HepG2 (cell line): ENCODE results near the gene SORL1-AS1.

Source experiments
- EZH2 ChIP-seq: conservative IDR thresholded peaks from 2 replicates; pipeline ENCODE4 v1.6.1; 2012; ENCODE audit warnings: mild to moderate bottlenecking, low read depth, low read length, moderate library complexity
- HOXA5 ChIP-seq: sonication (generic); formaldehyde crosslinking; IDR thresholded peaks from 2 replicates; pipeline ENCODE4 v1.4.0; 2020; ENCODE audit warnings: missing genetic modification reagents
- KDM5A ChIP-seq: fragments of 200-600 bp; sonication (generic); IDR thresholded peaks from 2 replicates; pipeline ENCODE4 v1.7.0; 2018; ENCODE audit warnings: antibody characterized with exemption, mild to moderate bottlenecking, low read length, borderline replicate concordance
- KLF16 ChIP-seq, 2 experiments: sonication (generic) in 1 of 2; formaldehyde crosslinking in 1 of 2; IDR thresholded peaks; 2 replicates each; pipeline versions ENCODE4 v1.6.1 to v1.8.0; 2016 to 2023; ENCODE audit warnings: missing genetic modification reagents in 2 of 2, missing compliant biosample characterization in 1 of 2
- MAFG ChIP-seq: sonication (generic); formaldehyde crosslinking; IDR thresholded peaks from 2 replicates; pipeline ENCODE4 v1.5.1; 2020; ENCODE audit warnings: mild to moderate bottlenecking, missing genetic modification reagents
- MYNN ChIP-seq: sonication (generic); formaldehyde crosslinking; IDR thresholded peaks from 2 replicates; pipeline ENCODE4 v1.4.0; 2020; ENCODE audit warnings: mild to moderate bottlenecking, low read depth, missing genetic modification reagents
- NCOA2 ChIP-seq: sonication (generic); formaldehyde crosslinking; IDR thresholded peaks from 2 replicates; pipeline ENCODE4 v1.8.0; 2022; ENCODE audit warnings: inconsistent platforms
- PCBP2 ChIP-seq: fragments of 200-400 bp; formaldehyde crosslinking; optimal IDR thresholded peaks from 2 replicates; pipeline ENCODE3; 2018; ENCODE audit warnings: low read length, low read depth; ENCODE audit not compliant: poor library complexity, severe bottlenecking
- SAP130 ChIP-seq: IDR thresholded peaks from 2 replicates; pipeline ENCODE4 v1.6.1; 2016; ENCODE audit warnings: low read depth
- SKI ChIP-seq: fragments of 450-650 bp; IDR thresholded peaks from one replicate; pipeline ENCODE4 v1.6.1; 2018; ENCODE audit warnings: mild to moderate bottlenecking; ENCODE audit not compliant: partially characterized antibody
- TEAD3 ChIP-seq: optimal IDR thresholded peaks from 2 replicates; pipeline ENCODE3; 2016; ENCODE audit warnings: borderline replicate concordance
- ZBTB38 ChIP-seq: sonication (generic); formaldehyde crosslinking; IDR thresholded peaks from 2 replicates; pipeline ENCODE4 v1.5.1; 2020; ENCODE audit warnings: mild to moderate bottlenecking, missing genetic modification reagents
- ZBTB39 ChIP-seq: sonication (generic); formaldehyde crosslinking; IDR thresholded peaks from 2 replicates; pipeline ENCODE4 v1.5.0; 2020; ENCODE audit warnings: missing genetic modification reagents
- ZBTB7B ChIP-seq: sonication (generic); formaldehyde crosslinking; IDR thresholded peaks from 2 replicates; pipeline ENCODE4 v1.4.0; 2020; ENCODE audit warnings: missing genetic modification reagents
- ZNF121 ChIP-seq: sonication (generic); formaldehyde crosslinking; IDR thresholded peaks from 2 replicates; pipeline ENCODE4 v1.5.0; 2020; ENCODE audit warnings: mild to moderate bottlenecking, missing genetic modification reagents
- ZNF232 ChIP-seq: sonication (generic); formaldehyde crosslinking; IDR thresholded peaks from 2 replicates; pipeline ENCODE4 v1.4.0; 2020; ENCODE audit warnings: missing genetic modification reagents, borderline replicate concordance
- ZNF280D ChIP-seq: sonication (generic); formaldehyde crosslinking; IDR thresholded peaks from 2 replicates; pipeline ENCODE4 v1.5.1; 2020; ENCODE audit warnings: mild to moderate bottlenecking, missing genetic modification reagents
- ZNF660 ChIP-seq: sonication (generic); formaldehyde crosslinking; IDR thresholded peaks from 2 replicates; pipeline ENCODE4 v1.5.1; 2020; ENCODE audit warnings: mild to moderate bottlenecking, low read depth, missing genetic modification reagents, borderline replicate concordance
- ZNF709 ChIP-seq: sonication (generic); formaldehyde crosslinking; IDR thresholded peaks from 2 replicates; pipeline ENCODE4 v1.5.0; 2020; ENCODE audit warnings: mild to moderate bottlenecking, missing genetic modification reagents
- ZNF724P ChIP-seq: sonication (generic); formaldehyde crosslinking; IDR thresholded peaks from 2 replicates; pipeline ENCODE4 v1.8.0; 2022; ENCODE audit warnings: missing genetic modification reagents, borderline replicate concordance
- ZNF768 ChIP-seq: sonication (generic); formaldehyde crosslinking; IDR thresholded peaks from 2 replicates; pipeline ENCODE4 v1.4.0; 2020; ENCODE audit warnings: missing genetic modification reagents
- ZNF878 ChIP-seq: sonication (generic); formaldehyde crosslinking; IDR thresholded peaks from 2 replicates; pipeline ENCODE4 v1.8.1; 2023; ENCODE audit warnings: mild to moderate bottlenecking, missing genetic modification reagents, moderate library complexity
- TF ChIP-seq, protein P1 (sequence below): sonication (generic); formaldehyde crosslinking; IDR thresholded peaks from 2 replicates; pipeline ENCODE4 v1.4.0; 2020; ENCODE audit warnings: missing genetic modification reagents

SORL1-AS1 gene

DNA sequence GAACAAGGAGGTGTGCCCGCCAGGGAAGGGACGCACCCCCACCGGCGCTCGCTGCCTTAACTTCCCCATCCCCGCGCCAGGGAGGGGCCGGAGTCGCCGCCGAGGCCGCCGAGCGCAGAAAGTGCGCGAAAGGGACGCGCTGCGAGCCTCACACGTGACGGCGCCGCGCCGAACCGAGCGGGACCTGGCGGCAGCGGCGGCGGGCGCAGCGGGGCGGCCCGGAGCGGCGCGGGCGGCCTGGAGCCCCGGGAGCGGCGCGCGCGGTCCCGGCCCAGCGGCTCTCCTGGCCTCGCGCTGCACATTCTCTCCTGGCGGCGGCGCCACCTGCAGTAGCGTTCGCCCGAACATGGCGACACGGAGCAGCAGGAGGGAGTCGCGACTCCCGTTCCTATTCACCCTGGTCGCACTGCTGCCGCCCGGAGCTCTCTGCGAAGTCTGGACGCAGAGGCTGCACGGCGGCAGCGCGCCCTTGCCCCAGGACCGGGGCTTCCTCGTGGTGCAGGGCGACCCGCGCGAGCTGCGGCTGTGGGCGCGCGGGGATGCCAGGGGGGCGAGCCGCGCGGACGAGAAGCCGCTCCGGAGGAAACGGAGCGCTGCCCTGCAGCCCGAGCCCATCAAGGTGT is 670 bp downstream of the SORL1-AS1 start, which contains the start of gene SORL1 (continued):
- TF ChIP-seq ZNF768 (CRISPR knock-in tag) (peak; percentile 56; the same call in 1 of the 2 replicates), ZNF878 (CRISPR knock-in tag) (no peak), ZBTB39 (peak; percentile 80; the same call in 1 of the 2 replicates), SKI (no peak), ZBTB38 (CRISPR knock-in tag) (peak; percentile 69; the same call in 1 of the 2 replicates), TEAD3 (CRISPR knock-in tag) (peak; percentile 97), KLF16 (CRISPR knock-in tag; IDR thresholded peaks at IDR 0.05) (0 out of 4 replicates have a peak, but pooled peaks of 1 of the 2 experiments have one; percentile 17), ZNF121 (CRISPR knock-in tag) (0 out of 2 replicates have a peak, but pooled peaks have one; percentile 33), ZNF709 (CRISPR knock-in tag) (peak; percentile 63; the same call in 1 of the 2 replicates), ZNF280D (CRISPR knock-in tag) (no peak), EZH2 (no peak), HOXA5 (CRISPR knock-in tag) (peak; percentile 65; the same call in 1 of the 2 replicates), MYNN (CRISPR knock-in tag) (no peak), ZNF660 (CRISPR knock-in tag) (no peak), ZBTB7B (CRISPR knock-in tag) (no peak; the same call in 1 of the 2 replicates), NCOA2 (CRISPR knock-in tag) (no peak), ZNF232 (CRISPR knock-in tag) (no peak; the same call in 1 of the 2 replicates), SAP130 (CRISPR knock-in tag) (peak; percentile 73), MAFG (no peak), PCBP2 (no peak), ZNF724P (peak; percentile 31; the same call in 1 of the 2 replicates), KDM5A (0 out of 2 replicates have a peak, but pooled peaks have one; percentile 45)
- TF ChIP-seq, protein P1, sequence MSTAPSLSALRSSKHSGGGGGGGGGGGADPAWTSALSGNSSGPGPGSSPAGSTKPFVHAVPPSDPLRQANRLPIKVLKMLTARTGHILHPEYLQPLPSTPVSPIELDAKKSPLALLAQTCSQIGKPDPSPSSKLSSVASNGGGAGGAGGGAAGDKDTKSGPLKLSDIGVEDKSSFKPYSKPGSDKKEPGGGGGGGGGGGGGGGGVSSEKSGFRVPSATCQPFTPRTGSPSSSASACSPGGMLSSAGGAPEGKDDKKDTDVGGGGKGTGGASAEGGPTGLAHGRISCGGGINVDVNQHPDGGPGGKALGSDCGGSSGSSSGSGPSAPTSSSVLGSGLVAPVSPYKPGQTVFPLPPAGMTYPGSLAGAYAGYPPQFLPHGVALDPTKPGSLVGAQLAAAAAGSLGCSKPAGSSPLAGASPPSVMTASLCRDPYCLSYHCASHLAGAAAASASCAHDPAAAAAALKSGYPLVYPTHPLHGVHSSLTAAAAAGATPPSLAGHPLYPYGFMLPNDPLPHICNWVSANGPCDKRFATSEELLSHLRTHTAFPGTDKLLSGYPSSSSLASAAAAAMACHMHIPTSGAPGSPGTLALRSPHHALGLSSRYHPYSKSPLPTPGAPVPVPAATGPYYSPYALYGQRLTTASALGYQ (CRISPR knock-in tag) = no peak
